ENCODE data around the gene CPE.

DNA sequence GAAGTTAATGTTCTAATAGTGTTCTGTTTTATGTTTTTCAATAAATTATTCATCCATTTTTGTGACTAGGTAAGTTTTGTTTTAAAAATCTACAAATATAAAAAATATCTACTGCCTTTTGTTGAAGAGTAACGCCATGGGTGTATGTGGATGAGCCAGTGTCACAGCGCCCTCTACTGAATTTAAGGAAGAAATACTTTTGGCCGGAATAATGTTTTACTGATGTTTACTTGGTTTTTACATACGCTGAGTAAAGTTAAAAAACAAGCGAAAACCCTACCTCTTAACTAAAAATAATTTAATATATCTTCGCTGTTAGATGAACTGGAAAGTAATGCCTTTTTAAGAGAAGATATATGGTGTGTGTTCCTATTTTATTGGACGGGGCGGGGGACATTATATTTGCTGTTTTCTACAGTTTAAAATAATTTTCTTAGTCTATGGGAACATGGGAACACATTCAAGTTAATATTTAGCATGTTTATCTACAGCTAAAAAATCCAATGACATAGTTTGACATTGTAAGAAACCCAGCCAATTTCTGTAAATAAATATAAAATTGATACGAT lies 86.1 kb downstream of the CPE start:
- TF ChIP-seq, protein P1, sequence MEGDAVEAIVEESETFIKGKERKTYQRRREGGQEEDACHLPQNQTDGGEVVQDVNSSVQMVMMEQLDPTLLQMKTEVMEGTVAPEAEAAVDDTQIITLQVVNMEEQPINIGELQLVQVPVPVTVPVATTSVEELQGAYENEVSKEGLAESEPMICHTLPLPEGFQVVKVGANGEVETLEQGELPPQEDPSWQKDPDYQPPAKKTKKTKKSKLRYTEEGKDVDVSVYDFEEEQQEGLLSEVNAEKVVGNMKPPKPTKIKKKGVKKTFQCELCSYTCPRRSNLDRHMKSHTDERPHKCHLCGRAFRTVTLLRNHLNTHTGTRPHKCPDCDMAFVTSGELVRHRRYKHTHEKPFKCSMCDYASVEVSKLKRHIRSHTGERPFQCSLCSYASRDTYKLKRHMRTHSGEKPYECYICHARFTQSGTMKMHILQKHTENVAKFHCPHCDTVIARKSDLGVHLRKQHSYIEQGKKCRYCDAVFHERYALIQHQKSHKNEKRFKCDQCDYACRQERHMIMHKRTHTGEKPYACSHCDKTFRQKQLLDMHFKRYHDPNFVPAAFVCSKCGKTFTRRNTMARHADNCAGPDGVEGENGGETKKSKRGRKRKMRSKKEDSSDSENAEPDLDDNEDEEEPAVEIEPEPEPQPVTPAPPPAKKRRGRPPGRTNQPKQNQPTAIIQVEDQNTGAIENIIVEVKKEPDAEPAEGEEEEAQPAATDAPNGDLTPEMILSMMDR (IDR thresholded peaks at IDR 0.05; ENCODE audit: low read length) = peak; percentile 77
- TF ChIP-seq EZH2 (IDR thresholded peaks at IDR 0.05; ENCODE audit: borderline replicate concordance, low read length) = no peak

Measured in OCI-LY1 (cell line).